Measurements from ENCODE around the gene CDK17.
"Not testable (repeated sequence)": the region's sequence is repeated elsewhere in the genome, so short reads cannot be mapped to it uniquely, and the experiment has no call there.

The CDK17 gene

GRCh38 chr12:96354326-96354725 lies 45.9 kb downstream of the CDK17 start:
- DNase-seq (ENCODE audit: low spot score): peak; percentile 9

GRCh38 chr12:96352161-96352835 lies 47.9 kb downstream of the CDK17 start:
- no peak for DNase-seq (ENCODE audit: low spot score)

GRCh38 chr12:96350982-96351381 lies 49.3 kb downstream of the CDK17 start:
- DNase-seq (ENCODE audit: low spot score): no peak

GRCh38 chr12:96347130-96347699 lies 53.0 kb downstream of the CDK17 start:
- peak; percentile 19 for DNase-seq (ENCODE audit: low spot score)

GRCh38 chr12:96346716-96347115 lies 53.5 kb downstream of the CDK17 start:
- DNase-seq (ENCODE audit: low spot score): peak; percentile 20

- DNase-seq (ENCODE audit: low spot score): no peak
These were observed 56.0 kb downstream of the CDK17 start for GRCh38 chr12:96344124-96344695.

GRCh38 chr12:96343347-96343954 lies 56.8 kb downstream of the CDK17 start:
- DNase-seq (ENCODE audit: low spot score): peak; percentile 14

- DNase-seq (ENCODE audit: low spot score): not testable (repeated sequence)
These were observed 60.6 kb downstream of the CDK17 start for GRCh38 chr12:96339666-96340065.

GRCh38 chr12:96338852-96339471 lies 61.3 kb downstream of the CDK17 start:
- DNase-seq (ENCODE audit: low spot score): no peak

GRCh38 chr12:96337953-96338352 lies 62.3 kb downstream of the CDK17 start:
- DNase-seq (ENCODE audit: low spot score): no peak

- no peak for DNase-seq (ENCODE audit: low spot score)
These were observed 63.8 kb downstream of the CDK17 start for GRCh38 chr12:96336489-96336888.

GRCh38 chr12:96335270-96335669 lies 65.0 kb downstream of the CDK17 start:
- no peak for DNase-seq (ENCODE audit: low spot score)

- DNase-seq (ENCODE audit: low spot score): no peak
These were observed 65.7 kb downstream of the CDK17 start for GRCh38 chr12:96334502-96334901.

- DNase-seq (ENCODE audit: low spot score): no peak
These were observed 70.7 kb downstream of the CDK17 start for GRCh38 chr12:96329545-96329944.

GRCh38 chr12:96329018-96329417 lies 71.2 kb downstream of the CDK17 start:
- no peak for DNase-seq (ENCODE audit: low spot score)

GRCh38 chr12:96327889-96328288 lies 72.3 kb downstream of the CDK17 start:
- no peak for DNase-seq (ENCODE audit: low spot score)

- no peak for DNase-seq (ENCODE audit: low spot score)
These were observed 72.9 kb downstream of the CDK17 start for GRCh38 chr12:96327346-96327745.

GRCh38 chr12:96326628-96327227 lies 73.5 kb downstream of the CDK17 start:
- DNase-seq (ENCODE audit: low spot score): no peak

- DNase-seq (ENCODE audit: low spot score): no peak
These were observed 76.3 kb downstream of the CDK17 start for GRCh38 chr12:96323906-96324305.

- no peak for DNase-seq (ENCODE audit: low spot score)
These were observed 77.5 kb downstream of the CDK17 start for GRCh38 chr12:96322720-96323119.

- no peak for DNase-seq (ENCODE audit: low spot score)
These were observed 78.3 kb downstream of the CDK17 start for GRCh38 chr12:96321941-96322340.

GRCh38 chr12:96317801-96318200 lies 82.4 kb downstream of the CDK17 start:
- not testable (repeated sequence) for DNase-seq (ENCODE audit: low spot score)

Data from kidney tubule cell (primary cell).